Naive thymus-derived CD4-positive, alpha-beta T cell (primary cell): ENCODE data around the gene EVI5. TPM values are rescaled to one million over a fixed set of nuclear protein-coding genes. Genes with fewer than 3 reads are reported as not detected.
"Not testable (repeated sequence)": the region's sequence is repeated elsewhere in the genome, so short reads cannot be mapped to it uniquely, and the experiment has no call there.

Experiments
- ATAC-seq: fragments of 150-1000 bp; cut with Tn5 transposase; 2 replicates; pipeline ENCODE4 v1.10.0; 2021; ENCODE audit warnings: mild to moderate bottlenecking, moderate library complexity
- CTCF ChIA-PET: fragments of 350-600 bp; sonication (Branson Sonifier 250); formaldehyde crosslinking; loops from one replicate; lab custom pipeline; 2021; ENCODE audit warnings: antibody characterized with exemption; lab: Charles Lee
- POLR2A ChIA-PET: fragments of 350-600 bp; sonication (Branson Sonifier 250); formaldehyde crosslinking; loops from one replicate; lab custom pipeline; 2021; ENCODE audit warnings: antibody characterized with exemption, inconsistent platforms; lab: Charles Lee
- DNase-seq, 9 donors: peaks; one replicate each; pipeline versions ENCODE4 v3.0.0 to v3.0.0-alpha.2; 2020 to 2022; ENCODE audit warnings: mixed read lengths in 1 of 9
- H3K27ac ChIP-seq: one replicate; pipeline ENCODE4 v1.7.0; 2013; ENCODE audit warnings: mild to moderate bottlenecking, low read depth, low read length, moderate library complexity
- H3K27me3 ChIP-seq, 2 donors: one replicate each; pipeline ENCODE4 v1.7.0; 2013; ENCODE audit warnings: low read length in 2 of 2, mild to moderate bottlenecking in 2 of 2, moderate library complexity in 2 of 2; ENCODE audit not compliant: control insufficient read depth in 2 of 2, insufficient read depth in 2 of 2
- H3K36me3 ChIP-seq, 3 experiments: 1 replicate in 2 of 3; 2 replicates in 1 of 3; pipeline ENCODE4 v1.7.0; 2013; ENCODE audit warnings: low read length in 3 of 3, mild to moderate bottlenecking in 3 of 3, moderate library complexity in 1 of 3; ENCODE audit not compliant: insufficient read depth in 3 of 3, control insufficient read depth in 2 of 3
- H3K4me1 ChIP-seq, 2 donors: one replicate each; pipeline ENCODE4 v1.7.0; 2013; ENCODE audit warnings: low read length in 2 of 2, mild to moderate bottlenecking in 2 of 2, moderate library complexity in 1 of 2; ENCODE audit not compliant: control insufficient read depth in 2 of 2, insufficient read depth in 2 of 2
- H3K4me3 ChIP-seq: 2 replicates; pipeline ENCODE4 v1.7.0; 2013; ENCODE audit warnings: mild to moderate bottlenecking, low read length
- H3K9me3 ChIP-seq, 3 experiments: 1 replicate in 2 of 3; 2 replicates in 1 of 3; pipeline ENCODE4 v1.7.0; 2013; ENCODE audit warnings: low read length in 3 of 3; ENCODE audit not compliant: control insufficient read depth in 2 of 3
- H3K27ac Mint-ChIP-seq, 9 donors: one replicate each; pipeline ENCODE4 v1.8.0; 2020 to 2022; ENCODE audit warnings: mixed read lengths in 9 of 9, mild to moderate bottlenecking in 8 of 9, moderate library complexity in 5 of 9, inconsistent platforms in 2 of 9
- H3K27me3 Mint-ChIP-seq, 5 donors: one replicate each; pipeline ENCODE4 v1.8.0; 2021 to 2022; ENCODE audit warnings: mixed read lengths in 5 of 5, mild to moderate bottlenecking in 1 of 5
- H3K36me3 Mint-ChIP-seq, 5 donors: one replicate each; pipeline ENCODE4 v1.8.0; 2020 to 2022; ENCODE audit warnings: mixed read lengths in 5 of 5, mild to moderate bottlenecking in 3 of 5, inconsistent platforms in 1 of 5
- H3K4me1 Mint-ChIP-seq, 7 donors: one replicate each; pipeline ENCODE4 v1.8.0; 2020 to 2022; ENCODE audit warnings: mixed read lengths in 7 of 7, mild to moderate bottlenecking in 3 of 7, inconsistent platforms in 1 of 7
- H3K4me3 Mint-ChIP-seq, 10 donors: one replicate each; pipeline ENCODE4 v1.8.0; 2020 to 2022; ENCODE audit warnings: mild to moderate bottlenecking in 10 of 10, mixed read lengths in 10 of 10, moderate library complexity in 6 of 10, inconsistent platforms in 2 of 10
- H3K9me3 Mint-ChIP-seq, 11 donors: one replicate each; pipeline ENCODE4 v1.8.0; 2020 to 2022; ENCODE audit warnings: mixed read lengths in 11 of 11, mild to moderate bottlenecking in 4 of 11, inconsistent platforms in 1 of 11, moderate library complexity in 1 of 11
- intact Hi-C, 2 donors: fragments of 100-400 bp; cut with micrococcal nuclease; formaldehyde crosslinking; loops; one replicate each; pipeline ENCODE4 v1.15.1; 2023
- polyA plus RNA-seq, 2 donors: library from polyadenylated mRNA; unstranded; fragments of 300-500 nt; fragmentation: Illumina TruSeq; gene quantifications; one replicate each; pipeline ENCODE4 v1.2.3, GENCODE V29; 2021
- total RNA-seq, 6 experiments: library from RNA in 5 of 6; stranded (reverse) in 5 of 6; gene quantifications; 1 replicate in 5 of 6; 2 replicates in 1 of 6; pipeline ENCODE4 v1.2.3 and lab custom pipeline; 2021 to 2026

EVI5 gene
- total and polyA plus RNA-seq, 7 experiments from 2014 or later, result 0.20 to 12.3 (median 1.7) TPM

DNA sequence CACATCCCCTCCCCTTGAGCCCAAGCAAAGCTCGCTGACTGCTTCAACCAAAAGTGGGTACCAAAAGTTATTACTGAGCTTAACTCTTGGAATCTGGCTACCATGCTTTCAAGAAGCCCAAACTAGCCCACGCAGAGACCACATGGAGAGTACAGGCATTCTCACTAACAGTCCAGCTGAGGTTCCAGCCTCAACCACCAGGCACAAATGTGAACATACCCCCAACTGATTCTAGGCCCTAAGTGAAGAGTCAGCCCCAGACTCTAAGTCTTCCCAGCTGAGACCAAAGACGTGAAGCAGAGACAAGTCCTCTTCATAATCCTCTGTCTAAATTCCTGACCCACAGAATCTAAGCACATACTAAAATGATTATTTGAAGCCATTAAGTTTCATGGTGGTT lies 36.8 kb downstream of the EVI5 start:
- Mint-ChIP-seq H3K36me3 (no peaks in the 10 kb centered on the region), H3K4me1 (peaks cover 0 to 5% (median 0%) of the 10 kb centered on the region in 7 donors), H3K9me3 (no peaks in the 10 kb centered on the region), H3K27me3 (peaks cover 0 to 12% (median 0%) of the 10 kb centered on the region in 5 donors), H3K27ac (no peak overlapping the region), H3K4me3 (no peak overlapping the region)
- POLR2A ChIA-PET, result interaction anchor here (0.5 kb wide), 1 partner anchor 652 kb away, joined by 4 read pairs; no protein-coding TSS in a partner anchor
- ATAC-seq (no peak), DNase-seq (no peak)
- H3K36me3 ChIP-seq, result no peaks in the 10 kb centered on the region
- no peaks in the 10 kb centered on the region for H3K27me3 ChIP-seq
- intact Hi-C loops, result loop anchor here in 1 of 2 donors (5.0 kb wide), 1 partner anchor 314 kb away; no protein-coding TSS in a partner anchor
- H3K27ac ChIP-seq, result no peak overlapping the region
- H3K4me1 ChIP-seq, result no peaks in the 10 kb centered on the region
- no peak overlapping the region for H3K4me3 ChIP-seq
- H3K9me3 ChIP-seq, result no peaks in the 10 kb centered on the region
- CTCF ChIA-PET, result interaction anchor here (0.7 to 2.3 kb wide), 3 partner anchors 69 to 746 kb away, joined by 3 to 21 read pairs (median 5); partner anchors contain the start of gene RPL5

GRCh38 chr1:92747735-92748134 lies 37.2 kb downstream of the EVI5 start:
- ATAC-seq, result no peak
- ChIA-PET CTCF (interaction anchor here (1.2 to 2.3 kb wide), 2 partner anchors 69 to 85 kb away, joined by 3 to 21 read pairs; partner anchors contain the start of gene RPL5), POLR2A (no interaction called here)
- Mint-ChIP-seq H3K4me3 (no peak overlapping the region), H3K27ac (no peak overlapping the region), H3K36me3 (no peaks in the 10 kb centered on the region), H3K9me3 (no peaks in the 10 kb centered on the region), H3K4me1 (peaks cover 0 to 2% (median 0%) of the 10 kb centered on the region in 7 donors), H3K27me3 (peaks cover 0 to 12% (median 0%) of the 10 kb centered on the region in 5 donors)
- no peaks in the 10 kb centered on the region for H3K36me3 ChIP-seq
- no peaks in the 10 kb centered on the region for H3K27me3 ChIP-seq
- no peak for DNase-seq
- H3K27ac ChIP-seq, result no peak overlapping the region
- intact Hi-C loops, result loop anchor here in 1 of 2 donors (5.0 kb wide), 1 partner anchor 315 kb away; no protein-coding TSS in a partner anchor
- H3K9me3 ChIP-seq, result no peaks in the 10 kb centered on the region
- no peaks in the 10 kb centered on the region for H3K4me1 ChIP-seq
- no peak overlapping the region for H3K4me3 ChIP-seq

- H3K27ac Mint-ChIP-seq, H3K36me3 ChIP-seq, H3K9me3 Mint-ChIP-seq, H3K4me1 ChIP-seq, CTCF ChIA-PET, H3K27me3 ChIP-seq, H3K27ac ChIP-seq, H3K4me3 Mint-ChIP-seq, ATAC-seq, H3K36me3 Mint-ChIP-seq, H3K4me3 ChIP-seq, H3K9me3 ChIP-seq, POLR2A ChIA-PET, DNase-seq, H3K4me1 Mint-ChIP-seq: not testable (repeated sequence)
- peaks cover 0 to 15% (median 0%) of the 10 kb centered on the region in 5 donors for H3K27me3 Mint-ChIP-seq
- intact Hi-C loops, result loop anchor here in 1 of 2 donors (5.0 kb wide), 1 partner anchor 316 kb away; no protein-coding TSS in a partner anchor
Observed at GRCh38 chr1:92746255-92746654, 38.7 kb downstream of the EVI5 start.

GRCh38 chr1:92743221-92743620 lies 41.7 kb downstream of the EVI5 start:
- Histone ChIP-seq H3K27ac (no peak overlapping the region), H3K36me3 (no peaks in the 10 kb centered on the region), H3K27me3 (no peaks in the 10 kb centered on the region), H3K9me3 (no peaks in the 10 kb centered on the region), H3K4me3 (no peak overlapping the region), H3K4me1 (no peaks in the 10 kb centered on the region)
- H3K27ac Mint-ChIP-seq, result no peak overlapping the region
- peaks cover 0 to 20% (median 0%) of the 10 kb centered on the region in 5 donors for H3K27me3 Mint-ChIP-seq
- H3K4me1 Mint-ChIP-seq, result no peaks in the 10 kb centered on the region
- H3K4me3 Mint-ChIP-seq, result no peak overlapping the region
- POLR2A ChIA-PET, result no interaction called here
- intact Hi-C loops, result no loop called here
- DNase-seq (no peak), ATAC-seq (no peak)
- CTCF ChIA-PET, result interaction anchor here (0.7 kb wide), 1 partner anchor 1879 kb away, joined by 3 read pairs; no protein-coding TSS in a partner anchor
- H3K9me3 Mint-ChIP-seq, result no peaks in the 10 kb centered on the region
- no peaks in the 10 kb centered on the region for H3K36me3 Mint-ChIP-seq

- Histone ChIP-seq H3K27ac (no peak overlapping the region), H3K27me3 (no peaks in the 10 kb centered on the region), H3K9me3 (no peaks in the 10 kb centered on the region), H3K36me3 (no peaks in the 10 kb centered on the region), H3K4me3 (no peak overlapping the region), H3K4me1 (no peaks in the 10 kb centered on the region)
- peak; percentile 36 for ATAC-seq
- Mint-ChIP-seq H3K4me1 (no peaks in the 10 kb centered on the region), H3K27ac (no peak overlapping the region), H3K9me3 (no peaks in the 10 kb centered on the region), H3K36me3 (peaks cover 0 to 3% (median 0%) of the 10 kb centered on the region in 5 donors), H3K4me3 (no peak overlapping the region), H3K27me3 (peaks cover 0 to 31% (median 0%) of the 10 kb centered on the region in 5 donors)
- CTCF ChIA-PET, result no interaction called here
- intact Hi-C loops, result no loop called here
- POLR2A ChIA-PET, result no interaction called here
- no peak for DNase-seq
Observed at GRCh38 chr1:92739669-92740524, 45.0 kb downstream of the EVI5 start.

GRCh38 chr1:92736395-92736794 lies 48.5 kb downstream of the EVI5 start:
- no peaks in the 10 kb centered on the region for H3K9me3 ChIP-seq
- Mint-ChIP-seq H3K27me3 (peaks cover 0 to 22% (median 0%) of the 10 kb centered on the region in 5 donors), H3K36me3 (peaks cover 0 to 14% (median 0%) of the 10 kb centered on the region in 5 donors), H3K4me1 (no peaks in the 10 kb centered on the region), H3K27ac (no peak overlapping the region), H3K4me3 (no peak overlapping the region), H3K9me3 (no peaks in the 10 kb centered on the region)
- no peak overlapping the region for H3K27ac ChIP-seq
- ChIA-PET CTCF (no interaction called here), POLR2A (no interaction called here)
- DNase-seq (no peak), ATAC-seq (no peak)
- H3K27me3 ChIP-seq, result no peaks in the 10 kb centered on the region
- no peaks in the 10 kb centered on the region for H3K4me1 ChIP-seq
- H3K4me3 ChIP-seq, result no peak overlapping the region
- intact Hi-C loops, result no loop called here
- no peaks in the 10 kb centered on the region for H3K36me3 ChIP-seq
